ENCODE data around the gene PACSIN3. TPM values are rescaled to one million over a fixed set of nuclear protein-coding genes. Genes with fewer than 3 reads are reported as not detected.

PACSIN3 gene
- total and polyA plus RNA-seq, 2 of the 8 experiments (the other 6 are each of a cell fraction or from before 2014, with no cell fraction given), result 23.8 to 47.2 TPM

- TF ChIP-seq EGR1 (IDR thresholded peaks at IDR 0.05; ENCODE audit: borderline replicate concordance, low read depth, low read length), result no peak
- no peak for TF ChIP-seq CBX8 (IDR thresholded peaks at IDR 0.05; ENCODE audit: borderline replicate concordance, low read depth, low read length)
- TF ChIP-seq RXRA (IDR thresholded peaks at IDR 0.05; ENCODE audit: insufficient read depth, low read depth, low read length), result no peak
- no peak for TF ChIP-seq CTCF (IDR thresholded peaks at IDR 0.05; ENCODE audit: control extremely low read depth in 1 of 3, insufficient read depth in 1 of 3, low read depth in 1 of 3, low read length in 3 of 3)
- TF ChIP-seq CBX5 (IDR thresholded peaks at IDR 0.05; ENCODE audit: low read depth, low read length), result no peak
- TF ChIP-seq POLR2AphosphoS5 (IDR thresholded peaks at IDR 0.05; ENCODE audit: low read depth, low read length), result peak; percentile 81
- TF ChIP-seq TAF1 (IDR thresholded peaks at IDR 0.05; ENCODE audit: low read depth, low read length), result peak; percentile 76
- no peak; the same call in 1 of the 2 replicates for TF ChIP-seq YY1 (IDR thresholded peaks at IDR 0.05; ENCODE audit: low read depth, low read length)
- peak; percentile 19; the same call in 1 of the 2 replicates for TF ChIP-seq MAX (IDR thresholded peaks at IDR 0.05)
- no peak for TF ChIP-seq TEAD4 (IDR thresholded peaks at IDR 0.05; ENCODE audit: low read depth, low read length)
- TF ChIP-seq BRCA1 (IDR thresholded peaks at IDR 0.05; ENCODE audit: low read depth, low read length), result no peak
- TF ChIP-seq EZH2 (IDR thresholded peaks at IDR 0.05; ENCODE audit: low read depth, low read length, severe bottlenecking), result no peak
- no peak for TF ChIP-seq SP4 (IDR thresholded peaks at IDR 0.05; ENCODE audit: low read length)
- TF ChIP-seq RFX5 (IDR thresholded peaks at IDR 0.05; ENCODE audit: borderline replicate concordance, low read depth, low read length), result peak; percentile 86
- TF ChIP-seq RBBP5 (IDR thresholded peaks at IDR 0.05; ENCODE audit: borderline replicate concordance, low read depth, low read length), result no peak; the same call in 1 of the 2 replicates
- TF ChIP-seq PHF8 (conservative IDR thresholded peaks at IDR 0.05; ENCODE audit: low read depth, low read length), result peak; percentile 42; the same call in 1 of the 2 replicates
- peak; percentile 73 for TF ChIP-seq CREB1 (IDR thresholded peaks at IDR 0.05)
- no peak for TF ChIP-seq KDM1A (IDR thresholded peaks at IDR 0.05; ENCODE audit: borderline replicate concordance, low read length)
- TF ChIP-seq JUND (IDR thresholded peaks at IDR 0.05; ENCODE audit: low read length), result no peak
- no peak for TF ChIP-seq JUN (IDR thresholded peaks at IDR 0.05; ENCODE audit: low read depth, low read length)
- no peak for TF ChIP-seq CHD2 (IDR thresholded peaks at IDR 0.05; ENCODE audit: low read length)
- TF ChIP-seq BACH1 (IDR thresholded peaks at IDR 0.05; ENCODE audit: low read length), result no peak
- no peak for TF ChIP-seq TCF12 (IDR thresholded peaks at IDR 0.05; ENCODE audit: low read depth, low read length)
- TF ChIP-seq SAP30 (IDR thresholded peaks at IDR 0.05; ENCODE audit: insufficient read depth, insufficient replicate concordance, low read length), result no peak
These were observed 27.8 kb upstream of the PACSIN3 start (continued) for GRCh38 chr11:47213950-47214565.
